Body of pancreas (tissue), 4 donors: ENCODE measurements around the gene PFN3. TPM values are rescaled to one million over a fixed set of nuclear protein-coding genes. Genes with fewer than 3 reads are reported as not detected.

ENCODE experiments used
- ATAC-seq: fragments of 150-250 bp; one replicate; pipeline ENCODE4 v1.9.1; 2016
- DNase-seq, 4 donors: peaks; one replicate each; pipeline ENCODE4 v3.0.0-alpha.2; 2019
- H3K27ac ChIP-seq, 4 donors: fragments of 200-600 bp; sonication (generic); 1 replicate in 3 of 4; 2 replicates in 1 of 4; pipeline versions ENCODE4 v1.5.1 to v1.6.1; 2016 to 2019; ENCODE audit warnings: mild to moderate bottlenecking in 1 of 4, mixed read lengths in 1 of 4, moderate library complexity in 1 of 4
- H3K27me3 ChIP-seq, 2 donors: fragments of 200-600 bp; sonication (generic); one replicate each; pipeline ENCODE4 v1.6.0; 2016; ENCODE audit warnings: mild to moderate bottlenecking in 1 of 2
- H3K36me3 ChIP-seq, 2 donors: fragments of 200-600 bp; sonication (generic); replicated peaks in 1 of 2; 2 replicates each; pipeline ENCODE4 v1.5.1; 2016; ENCODE audit warnings: low read depth in 2 of 2; ENCODE audit not compliant: insufficient read depth in 1 of 2
- H3K4me1 ChIP-seq: fragments of 200-600 bp; sonication (generic); one replicate; pipeline ENCODE4 v1.6.0; 2016
- H3K4me3 ChIP-seq, 2 donors: fragments of 200-600 bp; sonication (generic); 1 replicate in 1 of 2; 2 replicates in 1 of 2; pipeline ENCODE4 v1.5.1; 2016 to 2019
- H3K9me3 ChIP-seq, 3 donors: fragments of 200-600 bp; sonication (generic); 1 replicate in 2 of 3; 2 replicates in 1 of 3; pipeline ENCODE4 v1.5.1; 2016
- CTCF ChIP-seq, 7 experiments: fragments of 450-650 bp in 4 of 7; fragments of 200-600 bp in 3 of 7; sonication (generic) in 3 of 7; IDR thresholded peaks; one replicate each; pipeline ENCODE4 v1.5.1; 2016 to 2019; ENCODE audit warnings: antibody characterized with exemption in 7 of 7
- POLR2A ChIP-seq, 3 donors: fragments of 450-650 bp; IDR thresholded peaks; one replicate each; pipeline ENCODE4 v1.6.1; 2016; ENCODE audit warnings: antibody characterized with exemption in 3 of 3, mild to moderate bottlenecking in 2 of 3
- WGBS, 2 donors: methylation state at CpG; one replicate each; pipeline ENCODE4 v1.1.5; 2017; 5-methylcytosine and 5-hydroxymethylcytosine counted together
- intact Hi-C: fragments of 100-400 bp; cut with DNase I; formaldehyde crosslinking; loops from one replicate; pipeline ENCODE4 v1.15.1; 2023
- total RNA-seq, 2 donors: library from RNA; depleted of rRNA; stranded (reverse); fragments of >200 nt; gene quantifications; one replicate each; pipeline ENCODE4 v1.1.0, GENCODE V29; 2016

The PFN3 gene
- total RNA-seq, 2 donors from 2014 or later, result not detected

GRCh38 chr5:177357459-177358351, 42.8 kb downstream of the PFN3 start, which contains the start of gene RGS14:
RGS14 (plus strand) TSS chr5:177357924; CDS start chr5:177358025, 101 bp downstream.
- no peak within 1 kb of the TSS for H3K27ac ChIP-seq

GRCh38 chr5:177357146-177357458, 43.4 kb downstream of the PFN3 start:
- TF ChIP-seq POLR2A (IDR thresholded peaks at IDR 0.05) (no peak), CTCF (IDR thresholded peaks at IDR 0.05) (no peak)
- WGBS, 2 donors, result 76 to 95% methylated on average over 5 of the region's 5 CpGs
- ATAC-seq (no peak), DNase-seq (no peak)
- H3K27ac ChIP-seq, result no peak overlapping the region
- intact Hi-C loops, result loop anchor here (5.0 kb wide), 1 partner anchor 35 kb away; no protein-coding TSS in a partner anchor
- no peaks in the 10 kb centered on the region for H3K27me3 ChIP-seq
- H3K4me3 ChIP-seq, result no peak overlapping the region
- no peaks in the 10 kb centered on the region for H3K9me3 ChIP-seq
- no peaks in the 10 kb centered on the region for H3K36me3 ChIP-seq
- H3K4me1 ChIP-seq, result peaks cover 4% of the 10 kb centered on the region

More at GRCh38 chr5:177357459-177358351, 42.8 kb downstream of the PFN3 start, which contains the start of gene RGS14:
- WGBS, 2 donors, result 46 to 61% methylated on average over 15 to 37 of the region's 37 CpGs
- no peak for TF ChIP-seq POLR2A (IDR thresholded peaks at IDR 0.05)
- no peak for TF ChIP-seq CTCF (IDR thresholded peaks at IDR 0.05)
- Histone ChIP-seq H3K27me3 (no peaks in the 10 kb centered on the region), H3K9me3 (no peaks in the 10 kb centered on the region), H3K4me3 (no peak within 1 kb of the TSS), H3K36me3 (no peaks in the 10 kb centered on the region), H3K4me1 (peaks cover 7% of the 10 kb centered on the region)
- ATAC-seq (no peak), DNase-seq (peak in 1 of 4 donors; percentile 35)
- intact Hi-C loops, result loop anchor here (5.0 kb wide), 1 partner anchor 35 kb away; no protein-coding TSS in a partner anchor

- Histone ChIP-seq H3K4me3 (no peak overlapping the region), H3K4me1 (peaks cover 5% of the 10 kb centered on the region), H3K9me3 (no peaks in the 10 kb centered on the region), H3K27ac (no peak overlapping the region), H3K36me3 (no peaks in the 10 kb centered on the region), H3K27me3 (no peaks in the 10 kb centered on the region)
- ATAC-seq, result no peak
- intact Hi-C loops, result loop anchor here (5.0 kb wide), 1 partner anchor 34 kb away; no protein-coding TSS in a partner anchor
- no peak for TF ChIP-seq CTCF (IDR thresholded peaks at IDR 0.05)
- no peak for TF ChIP-seq POLR2A (IDR thresholded peaks at IDR 0.05)
- no peak for DNase-seq
- 63 to 75% methylated on average over 3 of the region's 3 CpGs for WGBS, 2 donors
These were observed 43.7 kb downstream of the PFN3 start for GRCh38 chr5:177356746-177357145.

- Histone ChIP-seq H3K4me3 (no peak overlapping the region), H3K27ac (no peak overlapping the region), H3K27me3 (no peaks in the 10 kb centered on the region), H3K36me3 (no peaks in the 10 kb centered on the region), H3K9me3 (no peaks in the 10 kb centered on the region), H3K4me1 (peaks cover 5% of the 10 kb centered on the region)
- WGBS, 2 donors, result 10 to 26% methylated on average over 1 of the region's 1 CpG
- intact Hi-C loops, result loop anchor here (5.0 kb wide), 1 partner anchor 34 kb away; no protein-coding TSS in a partner anchor
- ATAC-seq (no peak), DNase-seq (no peak)
- no peak for TF ChIP-seq CTCF (IDR thresholded peaks at IDR 0.05)
- TF ChIP-seq POLR2A (IDR thresholded peaks at IDR 0.05), result no peak
These were observed 44.6 kb downstream of the PFN3 start for GRCh38 chr5:177355868-177356168.
